ENCODE results near the gene IFT43.
A peak's percentile ranks its signal among the peaks of the same experiment; 100 is the strongest.

The IFT43 gene

DNA sequence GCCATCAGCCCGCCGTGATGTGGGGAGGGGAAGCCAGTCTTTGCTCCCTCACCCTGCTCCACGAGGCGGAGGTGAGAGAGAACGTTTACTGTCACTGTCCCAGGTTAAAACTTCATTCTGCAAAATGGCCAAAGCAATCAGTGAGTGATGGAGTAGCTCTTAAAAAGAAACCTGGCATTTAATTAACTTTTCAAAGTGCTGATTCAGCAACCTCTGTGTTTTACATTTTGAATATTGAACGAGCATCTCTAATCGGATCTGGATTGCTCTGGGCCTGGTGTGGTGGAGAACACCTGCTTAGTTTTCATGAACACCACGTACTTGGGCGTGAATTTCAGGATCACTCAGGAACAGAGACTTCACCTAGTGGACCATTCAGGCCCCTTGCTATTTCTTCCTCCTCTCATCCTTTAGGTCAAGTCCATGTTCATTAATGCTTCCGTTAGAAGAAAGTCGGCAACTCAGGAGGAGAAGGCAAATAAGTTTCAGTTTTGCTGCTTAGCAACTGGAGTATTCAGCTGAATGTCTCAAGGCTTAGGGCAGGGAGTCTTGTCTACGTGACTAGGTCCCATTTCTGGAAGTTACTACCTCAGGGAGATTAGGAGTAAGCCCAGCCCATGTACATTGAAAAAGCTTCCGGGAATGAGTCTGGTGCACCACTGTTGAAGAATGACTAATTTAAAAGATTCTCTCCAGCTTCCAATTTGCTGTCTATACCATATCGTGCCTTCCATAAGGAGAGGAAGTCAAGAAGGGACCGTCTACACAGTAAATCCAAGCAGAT is 68.2 kb downstream of the IFT43 start:
- intact Hi-C loops (cut with micrococcal nuclease), result no loop called here
- H3K9me3 Mint-ChIP-seq, result no peaks in the 10 kb centered on the region
- no peak overlapping the region for H3K4me3 Mint-ChIP-seq

DNA sequence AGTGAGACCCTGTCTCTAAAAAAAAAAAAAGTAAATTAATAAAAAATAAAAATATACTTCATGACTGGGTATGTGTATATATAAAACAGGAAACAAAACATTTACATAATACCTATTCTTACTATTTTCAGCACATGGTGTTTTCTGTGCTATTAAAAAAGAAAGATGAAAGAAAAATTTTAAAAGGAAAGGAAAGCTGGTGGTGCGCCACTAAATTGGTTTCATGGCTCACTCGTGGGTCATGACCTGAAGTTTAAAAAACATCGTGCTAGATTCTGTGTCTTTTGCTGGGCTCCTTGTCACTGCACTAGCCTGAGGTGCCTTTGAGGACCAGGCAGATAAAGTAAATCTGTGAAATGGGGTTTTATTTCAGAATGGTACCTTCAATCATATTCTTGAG is 69.8 kb downstream of the IFT43 start:
- Mint-ChIP-seq H3K27ac (no peak overlapping the region), H3K4me3 (no peak overlapping the region), H3K36me3 (ENCODE audit: low read depth) (no peaks in the 10 kb centered on the region), H3K27me3 (no peaks in the 10 kb centered on the region), H3K9me3 (no peaks in the 10 kb centered on the region), H3K4me1 (ENCODE audit: low read depth) (no peaks in the 10 kb centered on the region)
- intact Hi-C loops (cut with micrococcal nuclease), result no loop called here

More for the DNA sequence above, 68.2 kb downstream of the IFT43 start:
- Mint-ChIP-seq H3K4me1 (ENCODE audit: low read depth) (no peaks in the 10 kb centered on the region), H3K36me3 (ENCODE audit: low read depth) (no peaks in the 10 kb centered on the region), H3K27ac (no peak overlapping the region), H3K27me3 (no peaks in the 10 kb centered on the region)

DNA sequence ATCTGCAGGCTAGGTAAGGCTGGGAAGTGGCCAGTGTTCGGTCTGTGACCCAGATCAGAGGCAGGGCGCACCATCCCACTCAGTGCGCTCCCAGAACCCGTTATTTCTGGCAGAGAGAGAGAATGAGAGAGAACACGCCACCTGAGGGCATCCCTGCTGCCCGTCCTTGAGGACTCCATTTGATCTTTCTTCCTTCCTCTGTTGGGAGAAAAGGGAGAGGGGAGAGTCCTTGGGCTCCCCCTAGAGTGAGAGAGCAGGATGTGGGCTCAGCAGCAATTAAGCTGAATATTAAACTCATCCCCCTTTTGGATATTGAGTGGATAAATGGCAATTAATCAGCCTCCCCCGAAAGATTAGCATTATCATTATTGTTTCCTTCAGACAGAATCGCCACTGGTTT is 70.6 kb downstream of the IFT43 start:
- Mint-ChIP-seq H3K36me3 (ENCODE audit: low read depth) (no peaks in the 10 kb centered on the region), H3K4me1 (ENCODE audit: low read depth) (no peaks in the 10 kb centered on the region), H3K4me3 (no peak overlapping the region), H3K9me3 (no peaks in the 10 kb centered on the region), H3K27me3 (no peaks in the 10 kb centered on the region), H3K27ac (no peak overlapping the region)
- intact Hi-C loops (cut with micrococcal nuclease), result no loop called here

DNA sequence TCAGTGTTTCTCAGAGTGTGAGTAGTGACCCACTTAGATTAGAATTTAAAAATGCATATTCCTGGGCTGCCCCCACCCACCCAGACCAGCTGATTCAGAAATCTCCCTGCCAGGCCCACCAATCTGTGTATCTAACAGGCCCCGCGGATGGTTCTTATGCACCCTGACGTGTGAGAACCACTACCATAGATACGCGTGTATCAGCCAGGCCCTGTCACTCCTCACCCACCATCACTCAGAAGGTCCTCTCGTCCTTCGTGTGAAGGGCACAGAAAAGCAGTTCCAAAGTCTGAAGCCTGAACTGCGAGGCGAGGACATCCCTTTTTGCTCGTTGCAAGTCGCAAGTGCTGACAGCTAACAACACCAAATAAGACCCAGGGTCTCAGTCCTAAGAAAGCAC is 72.4 kb downstream of the IFT43 start:
- Mint-ChIP-seq H3K9me3 (no peaks in the 10 kb centered on the region), H3K4me3 (no peak overlapping the region), H3K4me1 (ENCODE audit: low read depth) (no peaks in the 10 kb centered on the region), H3K27ac (no peak overlapping the region), H3K27me3 (no peaks in the 10 kb centered on the region), H3K36me3 (ENCODE audit: low read depth) (no peaks in the 10 kb centered on the region)
- intact Hi-C loops (cut with micrococcal nuclease), result no loop called here

DNA sequence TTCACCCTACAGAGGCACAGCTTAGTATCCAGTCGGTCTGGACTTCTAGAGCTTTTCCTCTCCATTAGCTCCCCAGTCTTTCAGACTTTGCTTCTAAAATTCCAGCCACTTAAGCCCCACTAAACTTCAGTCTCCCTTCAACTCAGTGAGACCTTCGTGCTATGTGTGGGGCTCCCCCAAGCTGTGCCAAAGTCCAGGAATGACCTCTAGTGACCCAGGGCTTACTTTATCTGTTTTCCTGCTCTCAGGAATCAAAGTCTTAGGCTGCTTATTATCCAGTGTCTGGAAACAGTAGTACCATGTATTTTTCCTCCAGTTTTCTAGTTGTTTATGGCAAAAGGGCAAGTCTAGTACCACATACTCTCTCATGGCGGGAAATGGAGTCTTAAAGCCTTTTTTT is 77.8 kb downstream of the IFT43 start:
- Mint-ChIP-seq H3K27me3 (no peaks in the 10 kb centered on the region), H3K9me3 (peaks cover 8% of the 10 kb centered on the region), H3K4me1 (ENCODE audit: low read depth) (no peaks in the 10 kb centered on the region), H3K4me3 (no peak overlapping the region), H3K36me3 (ENCODE audit: low read depth) (no peaks in the 10 kb centered on the region), H3K27ac (no peak overlapping the region)
- intact Hi-C loops (cut with micrococcal nuclease), result no loop called here

DNA sequence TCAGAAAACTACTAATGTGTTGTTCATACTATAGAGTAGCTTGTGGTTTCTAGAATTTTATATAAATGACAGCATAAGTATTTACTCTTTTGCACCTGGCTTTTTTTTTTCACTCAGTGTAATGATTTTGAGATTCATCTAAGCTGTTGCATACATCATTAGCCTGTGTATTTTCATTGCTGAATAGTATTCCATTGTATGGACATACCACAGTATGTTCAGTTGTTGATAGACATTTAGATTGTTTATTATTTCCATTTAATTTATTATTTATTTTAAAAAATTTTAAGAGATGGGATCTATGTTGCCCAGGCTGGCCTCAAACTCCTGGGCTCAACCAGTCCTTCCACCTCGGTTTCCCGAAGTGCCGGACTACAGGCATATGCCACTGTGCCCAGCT is 80.0 kb downstream of the IFT43 start:
- no peaks in the 10 kb centered on the region for H3K36me3 Mint-ChIP-seq (ENCODE audit: low read depth)
- no peaks in the 10 kb centered on the region for H3K4me1 Mint-ChIP-seq (ENCODE audit: low read depth)
- H3K9me3 Mint-ChIP-seq, result peaks cover 8% of the 10 kb centered on the region
- H3K27ac Mint-ChIP-seq, result no peak overlapping the region
- no peaks in the 10 kb centered on the region for H3K27me3 Mint-ChIP-seq
- H3K4me3 Mint-ChIP-seq, result no peak overlapping the region
- intact Hi-C loops (cut with micrococcal nuclease), result no loop called here

DNA sequence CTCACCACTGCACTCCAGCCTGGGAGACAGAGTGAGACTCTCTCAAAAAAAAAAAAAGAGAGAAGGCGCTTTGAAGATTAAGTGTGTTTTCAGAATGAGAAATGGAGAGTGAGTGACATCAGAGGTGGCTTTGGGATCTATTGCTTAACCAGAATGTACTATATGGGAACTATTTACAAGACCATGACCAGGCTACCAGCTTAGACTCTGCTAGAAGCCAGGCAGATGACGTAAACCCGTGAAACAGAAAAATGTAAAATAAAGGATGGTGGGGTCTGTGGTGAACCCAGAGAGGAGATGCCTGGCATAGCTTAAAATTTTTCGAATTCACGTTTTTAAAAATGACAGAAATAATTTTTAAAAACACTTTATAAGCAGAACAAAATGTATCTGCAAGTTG is 82.0 kb downstream of the IFT43 start:
- no peaks in the 10 kb centered on the region for H3K27me3 Mint-ChIP-seq
- intact Hi-C loops (cut with micrococcal nuclease), result no loop called here
- H3K4me1 Mint-ChIP-seq (ENCODE audit: low read depth), result no peaks in the 10 kb centered on the region

DNA sequence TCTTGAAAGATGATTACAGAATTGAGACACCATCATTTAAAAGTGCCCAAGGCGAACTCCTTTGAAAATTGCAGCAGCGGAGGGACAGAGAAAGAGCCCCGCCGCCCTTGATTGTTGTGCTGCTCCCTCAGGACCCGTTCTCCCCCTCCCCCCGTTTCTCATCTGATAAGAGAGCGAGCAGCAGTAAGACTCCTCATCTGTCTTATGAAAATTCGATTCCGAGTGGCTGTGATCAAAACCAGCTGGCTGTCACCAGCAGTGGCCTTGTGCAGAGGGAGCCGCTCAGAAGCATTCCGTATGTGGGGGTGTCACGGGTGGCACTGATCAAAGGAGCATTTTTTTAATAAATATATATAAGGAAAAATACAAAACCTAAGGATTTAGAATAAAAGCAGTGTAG is 88.2 kb downstream of the IFT43 start:
- Mint-ChIP-seq H3K9me3 (no peaks in the 10 kb centered on the region), H3K36me3 (ENCODE audit: low read depth) (no peaks in the 10 kb centered on the region), H3K27ac (no peak overlapping the region), H3K4me3 (no peak overlapping the region), H3K27me3 (peaks cover 2% of the 10 kb centered on the region), H3K4me1 (ENCODE audit: low read depth) (no peaks in the 10 kb centered on the region)
- intact Hi-C loops (cut with micrococcal nuclease), result no loop called here

More for the DNA sequence above, 82.0 kb downstream of the IFT43 start:
- peaks cover 8% of the 10 kb centered on the region for H3K9me3 Mint-ChIP-seq
- no peak overlapping the region for H3K4me3 Mint-ChIP-seq
- H3K27ac Mint-ChIP-seq, result no peak overlapping the region
- H3K36me3 Mint-ChIP-seq (ENCODE audit: low read depth), result no peaks in the 10 kb centered on the region

DNA sequence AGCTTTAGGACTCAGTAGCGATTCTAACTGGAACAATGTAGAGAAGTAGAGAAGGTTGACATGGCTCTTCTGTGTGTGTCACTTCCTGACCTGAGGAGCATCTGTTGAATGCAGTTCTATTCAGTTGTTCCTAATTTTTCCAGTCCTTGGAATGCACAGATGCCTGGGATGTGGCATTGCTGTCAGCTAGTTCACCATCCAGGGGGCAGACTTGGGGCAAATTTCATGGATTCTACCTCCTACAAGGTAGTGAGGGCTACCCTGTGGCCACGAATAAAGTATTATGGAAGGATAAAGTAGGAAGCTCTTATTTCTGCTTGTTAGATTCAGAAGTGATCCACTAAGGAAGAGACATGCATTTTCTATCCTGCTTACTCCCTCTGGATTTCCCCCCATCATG is 91.8 kb downstream of the IFT43 start:
- intact Hi-C loops (cut with micrococcal nuclease), result no loop called here
- no peaks in the 10 kb centered on the region for H3K9me3 Mint-ChIP-seq

DNA sequence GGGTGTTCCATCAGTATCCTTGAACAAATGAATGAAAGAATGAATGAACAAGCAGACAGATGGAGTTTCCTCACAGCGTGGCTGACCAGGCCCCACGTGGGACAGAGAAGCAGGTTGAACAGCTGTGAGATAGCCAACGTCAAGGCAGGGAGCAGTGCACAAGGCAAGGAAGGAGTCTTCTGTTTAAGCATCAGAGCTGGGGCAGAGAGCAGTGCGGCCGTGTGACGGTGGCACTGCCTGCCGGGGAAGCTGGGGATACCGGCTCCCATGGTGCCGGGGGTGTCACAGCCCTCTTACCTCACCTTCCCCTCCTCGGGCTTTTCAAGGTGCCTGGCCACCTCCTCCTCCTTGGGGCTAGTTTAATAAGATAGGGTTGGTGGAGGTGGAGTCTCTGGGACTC is 92.9 kb downstream of the IFT43 start:
- Mint-ChIP-seq H3K9me3 (no peaks in the 10 kb centered on the region), H3K27ac (no peak overlapping the region), H3K4me3 (no peak overlapping the region), H3K27me3 (peaks cover 2% of the 10 kb centered on the region), H3K4me1 (ENCODE audit: low read depth) (peaks cover 25% of the 10 kb centered on the region), H3K36me3 (ENCODE audit: low read depth) (no peaks in the 10 kb centered on the region)
- intact Hi-C loops (cut with micrococcal nuclease), result no loop called here

More for the DNA sequence above, 91.8 kb downstream of the IFT43 start:
- Mint-ChIP-seq H3K27ac (no peak overlapping the region), H3K4me3 (no peak overlapping the region), H3K27me3 (peaks cover 2% of the 10 kb centered on the region), H3K36me3 (ENCODE audit: low read depth) (no peaks in the 10 kb centered on the region), H3K4me1 (ENCODE audit: low read depth) (peaks cover 18% of the 10 kb centered on the region)

DNA sequence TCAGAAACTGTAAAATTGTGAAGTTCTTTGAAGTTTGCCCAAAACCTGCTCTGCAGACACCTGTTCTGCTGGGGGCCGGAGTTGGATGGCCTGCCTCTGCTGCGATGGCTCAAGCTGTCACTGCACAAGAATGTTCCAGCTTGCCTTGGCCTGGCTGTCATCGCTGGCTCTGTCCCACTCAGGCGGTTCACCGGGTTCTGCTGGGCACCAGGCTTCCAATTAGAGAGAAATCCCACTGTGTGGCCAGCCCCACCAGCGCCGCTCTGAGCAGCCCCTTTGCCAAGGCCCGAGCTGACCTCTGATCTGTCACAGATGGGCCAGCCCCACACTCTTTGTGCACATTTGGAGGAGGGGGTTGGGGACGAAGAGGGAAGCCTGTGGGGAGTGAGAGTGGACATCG is 94.5 kb downstream of the IFT43 start:
- Mint-ChIP-seq H3K9me3 (no peaks in the 10 kb centered on the region), H3K27ac (no peak overlapping the region), H3K4me1 (ENCODE audit: low read depth) (peaks cover 25% of the 10 kb centered on the region), H3K27me3 (peaks cover 2% of the 10 kb centered on the region), H3K36me3 (ENCODE audit: low read depth) (no peaks in the 10 kb centered on the region), H3K4me3 (no peak overlapping the region)
- intact Hi-C loops (cut with micrococcal nuclease), result no loop called here

DNA sequence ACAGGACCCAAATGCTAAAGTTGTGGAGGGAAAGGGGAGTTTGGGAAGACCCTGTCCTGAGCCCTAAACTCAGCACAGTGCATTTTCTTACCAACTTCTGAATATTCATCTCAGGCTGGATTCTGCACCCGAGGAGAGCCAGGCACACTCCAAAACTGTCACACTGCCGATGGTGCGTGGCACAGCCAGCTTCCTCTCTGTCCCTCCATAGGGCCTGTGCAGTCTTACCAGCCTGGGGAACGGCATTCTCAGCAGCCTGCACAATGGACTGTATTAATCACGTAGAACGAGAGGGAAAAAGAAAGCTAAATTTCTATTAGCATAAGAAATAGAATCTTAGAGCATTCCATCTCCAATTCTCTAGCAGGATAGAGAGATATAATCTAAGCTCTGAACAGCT is 94.9 kb downstream of the IFT43 start:
- Mint-ChIP-seq H3K4me3 (no peak overlapping the region), H3K4me1 (ENCODE audit: low read depth) (peaks cover 25% of the 10 kb centered on the region), H3K36me3 (ENCODE audit: low read depth) (no peaks in the 10 kb centered on the region), H3K27ac (no peak overlapping the region), H3K27me3 (peaks cover 2% of the 10 kb centered on the region), H3K9me3 (no peaks in the 10 kb centered on the region)
- intact Hi-C loops (cut with micrococcal nuclease), result no loop called here

DNA sequence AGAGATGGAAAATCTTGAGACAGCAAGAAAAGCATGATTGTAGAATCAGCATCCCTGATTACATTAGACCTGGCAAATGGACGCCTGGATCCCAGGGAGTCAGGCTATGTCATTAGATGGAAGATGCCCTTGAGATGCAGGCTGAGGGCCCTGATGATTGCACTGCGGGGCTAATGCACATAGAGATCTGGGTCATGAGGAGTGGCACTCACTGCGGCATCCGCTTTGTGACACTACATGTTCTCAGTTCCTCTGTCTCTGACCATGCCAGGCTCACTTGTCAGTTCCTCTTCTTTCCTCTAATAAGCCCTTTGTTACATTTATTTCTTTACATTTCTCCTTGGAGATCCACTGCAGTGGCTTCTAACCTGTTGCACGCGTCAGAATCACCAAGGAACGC is 96.1 kb downstream of the IFT43 start:
- Mint-ChIP-seq H3K4me3 (no peak overlapping the region), H3K36me3 (ENCODE audit: low read depth) (no peaks in the 10 kb centered on the region)
- intact Hi-C loops (cut with micrococcal nuclease), result no loop called here

DNA sequence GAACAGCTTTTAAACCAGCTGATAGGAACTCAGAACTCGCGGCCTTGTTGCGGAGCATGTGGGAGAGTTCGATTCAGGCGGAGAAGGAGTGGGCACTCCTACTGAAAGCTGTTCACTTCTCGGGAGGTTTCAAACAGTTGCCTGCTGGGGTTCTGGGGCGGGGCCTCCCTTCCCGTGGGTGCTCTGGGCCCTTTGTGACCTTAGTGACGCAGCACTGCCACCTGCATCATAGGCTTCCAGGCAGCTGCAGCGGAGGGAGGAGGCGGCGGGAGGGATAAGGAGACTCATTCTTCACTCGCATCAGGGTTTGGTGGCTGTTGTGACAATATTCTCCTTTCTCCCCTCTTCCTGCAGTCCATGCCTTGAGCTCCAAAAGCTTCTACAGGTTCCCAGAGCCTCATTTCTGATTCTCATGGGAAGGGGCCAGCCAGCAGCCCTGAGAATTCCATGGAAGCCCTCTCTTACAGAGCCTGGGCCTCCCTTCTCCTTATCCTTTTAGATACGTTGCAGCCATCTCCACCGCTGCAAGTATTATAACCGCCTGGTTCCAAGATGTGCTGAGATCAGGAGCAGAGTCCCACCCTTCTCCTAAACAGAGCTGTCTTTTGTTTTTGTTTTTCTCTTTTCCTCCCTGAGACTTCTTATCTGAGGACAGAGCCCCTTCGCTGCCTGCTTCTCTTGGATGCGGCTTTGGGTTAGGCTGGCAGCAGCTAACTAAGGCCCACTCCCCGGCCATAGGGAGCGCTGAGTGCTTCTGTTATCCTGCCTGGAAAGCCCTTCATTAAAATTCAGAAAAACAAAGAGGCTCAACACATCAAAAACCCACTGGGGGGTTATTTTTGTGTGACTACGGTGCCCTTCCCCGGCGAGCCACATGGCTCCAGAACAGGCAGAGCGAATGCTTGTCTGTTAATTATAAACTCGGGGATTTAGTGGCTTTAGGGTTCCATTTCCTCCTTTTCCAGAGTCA is 98.5 kb downstream of the IFT43 start:
- no peaks in the 10 kb centered on the region for H3K9me3 Mint-ChIP-seq
- no peak overlapping the region for H3K4me3 Mint-ChIP-seq
- intact Hi-C loops (cut with micrococcal nuclease), result no loop called here
- H3K27me3 Mint-ChIP-seq, result no peaks in the 10 kb centered on the region
- peaks cover 25% of the 10 kb centered on the region for H3K4me1 Mint-ChIP-seq (ENCODE audit: low read depth)
- no peaks in the 10 kb centered on the region for H3K36me3 Mint-ChIP-seq (ENCODE audit: low read depth)
- H3K27ac Mint-ChIP-seq, result no peak overlapping the region

More for the DNA sequence above, 96.1 kb downstream of the IFT43 start:
- Mint-ChIP-seq H3K4me1 (ENCODE audit: low read depth) (peaks cover 25% of the 10 kb centered on the region), H3K27me3 (no peaks in the 10 kb centered on the region), H3K9me3 (no peaks in the 10 kb centered on the region), H3K27ac (peak overlapping the region; percentile 23)

All from dendritic cell treated with granulocyte-macrophage colony-stimulating factor and Interleukin-4, amounts not matched to agents 40 ng/mL and 50 ng/mL, for 4 days (primary cell).